ENCODE data around the gene SUCO.

GRCh38 chr1:172559572-172560210, 26.7 kb downstream of the SUCO start:
- no peak for TF ChIP-seq CTCF (IDR thresholded peaks at IDR 0.05)
- TF ChIP-seq TCF12 (IDR thresholded peaks at IDR 0.05): no peak
- TF ChIP-seq RFX5 (IDR thresholded peaks at IDR 0.05; ENCODE audit: low read length): no peak

All from SK-N-SH (cell line).